ENCODE data around the gene UCN. TPM values are rescaled to one million over a fixed set of nuclear protein-coding genes. Genes with fewer than 3 reads are reported as not detected.
"Not testable (repeated sequence)": the region's sequence is repeated elsewhere in the genome, so short reads cannot be mapped to it uniquely, and the experiment has no call there.

Gene UCN, protein sequence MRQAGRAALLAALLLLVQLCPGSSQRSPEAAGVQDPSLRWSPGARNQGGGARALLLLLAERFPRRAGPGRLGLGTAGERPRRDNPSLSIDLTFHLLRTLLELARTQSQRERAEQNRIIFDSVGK
- 0.13 and 0.51 TPM in 2 replicates for total RNA-seq

DNA sequence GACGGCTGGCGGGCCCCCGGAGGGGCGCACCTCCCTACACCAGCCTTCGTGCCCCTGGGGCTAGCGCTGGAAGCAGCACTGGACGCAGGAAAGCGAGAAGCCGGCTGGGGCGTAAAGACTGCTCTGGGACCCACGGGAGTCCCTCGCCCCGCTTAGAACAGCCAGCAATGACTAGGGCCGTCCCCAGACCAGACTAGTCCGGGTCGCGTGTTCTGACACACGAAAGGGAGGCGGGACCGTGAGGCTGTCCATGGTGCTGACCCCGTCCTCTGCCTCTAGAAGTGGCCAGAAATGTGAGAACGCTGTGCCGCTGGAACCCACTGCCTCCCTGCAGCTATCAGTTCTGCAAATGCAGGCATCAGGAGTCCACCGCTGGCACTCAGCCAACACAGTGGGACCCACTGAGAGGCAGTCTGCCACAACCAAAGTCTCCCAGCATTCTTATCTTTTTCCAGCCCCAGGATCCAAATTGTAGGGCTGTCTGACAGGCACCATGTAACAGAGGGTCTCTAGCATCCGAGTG is at the start of gene UCN:
UCN (minus strand) TSS at position 87 of the 523 bp plus-strand sequence. CDS start 550 bp downstream, outside the sequence.
- DNase-seq (ENCODE audit: low read depth in 2 of 2), result peak in 1 of 2 donors; percentile 67

DNA sequence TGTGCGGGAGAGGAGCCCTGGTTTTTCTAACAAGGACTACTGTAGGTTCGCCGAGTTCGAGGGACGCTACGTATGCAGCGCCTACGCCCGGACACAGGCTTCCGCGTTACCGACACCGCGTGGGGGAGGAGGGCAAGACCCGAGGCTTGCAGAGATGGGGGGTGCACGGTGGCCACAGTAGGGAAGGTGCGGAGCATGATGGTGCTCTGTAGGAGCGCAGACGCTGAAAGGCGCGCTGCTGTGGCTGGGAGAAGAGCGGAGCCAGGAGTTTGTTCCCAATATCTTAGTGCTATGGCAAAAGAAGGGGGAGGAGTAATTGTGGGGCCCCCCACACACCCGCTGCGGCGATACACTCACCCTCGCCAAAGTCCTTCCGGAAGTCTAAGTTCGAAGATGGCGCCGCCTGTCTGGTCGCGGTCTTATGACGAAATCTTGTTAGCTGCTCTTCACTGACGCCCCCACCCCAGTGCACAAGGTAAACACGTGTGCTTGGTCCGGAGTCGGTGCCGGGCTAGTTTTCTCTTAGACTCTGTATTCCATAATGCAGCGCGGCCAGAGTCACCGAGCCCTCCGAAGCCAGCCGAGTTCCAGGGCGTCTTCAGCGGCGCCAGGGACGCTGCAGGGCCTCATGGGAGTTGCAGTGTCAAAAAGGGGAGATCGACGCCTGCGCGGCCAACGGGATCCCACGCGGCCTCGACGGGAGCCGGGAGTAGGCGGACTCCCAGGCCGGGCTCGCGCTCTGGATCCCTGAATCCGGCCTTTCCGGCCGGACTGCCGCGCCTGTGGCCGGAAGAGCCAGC is 48.3 kb upstream of the UCN start, which contains the start of gene GTF3C2:
GTF3C2 (minus strand) TSS at position 383 of the 800 bp plus-strand sequence. CDS start 13,210 bp downstream, outside the sequence.
- peak; percentile 93 to 98 for DNase-seq (ENCODE audit: low read depth in 2 of 2)

DNA sequence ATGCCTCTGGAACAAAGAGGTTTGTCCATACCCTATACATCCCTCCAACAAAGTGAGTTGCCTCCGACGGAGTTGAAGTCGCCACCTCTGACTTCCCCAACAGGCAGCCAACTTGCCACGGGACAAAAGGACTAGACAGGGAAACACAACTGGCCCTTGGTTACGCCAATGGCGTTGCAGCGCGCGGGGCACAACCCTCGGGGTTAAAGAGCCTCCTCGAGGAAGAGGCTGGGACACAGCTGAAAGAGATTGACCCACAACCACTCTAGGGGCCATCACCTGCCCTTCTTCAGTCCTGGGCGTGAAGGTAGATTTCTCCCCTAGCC is 47.8 kb upstream of the UCN start:
- DNase-seq (ENCODE audit: low read depth in 2 of 2), result peak; percentile 37 to 81

DNA sequence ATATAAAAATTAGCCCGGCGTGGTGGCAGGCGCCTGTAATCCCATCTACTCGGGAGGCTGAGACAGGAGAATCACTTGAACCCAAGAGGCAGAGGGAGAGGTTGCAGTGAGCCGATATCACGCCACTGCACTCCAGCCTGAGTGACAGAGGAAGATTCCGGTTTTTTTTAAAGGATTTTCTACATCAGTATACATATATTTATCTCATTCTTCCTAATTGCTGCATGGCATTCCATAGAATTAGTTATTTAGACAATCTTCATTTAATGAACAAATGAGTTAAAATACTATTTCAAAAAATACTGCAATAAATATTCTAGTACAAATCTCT is 46.3 kb upstream of the UCN start:
- no peak for DNase-seq (ENCODE audit: low read depth in 2 of 2)

DNA sequence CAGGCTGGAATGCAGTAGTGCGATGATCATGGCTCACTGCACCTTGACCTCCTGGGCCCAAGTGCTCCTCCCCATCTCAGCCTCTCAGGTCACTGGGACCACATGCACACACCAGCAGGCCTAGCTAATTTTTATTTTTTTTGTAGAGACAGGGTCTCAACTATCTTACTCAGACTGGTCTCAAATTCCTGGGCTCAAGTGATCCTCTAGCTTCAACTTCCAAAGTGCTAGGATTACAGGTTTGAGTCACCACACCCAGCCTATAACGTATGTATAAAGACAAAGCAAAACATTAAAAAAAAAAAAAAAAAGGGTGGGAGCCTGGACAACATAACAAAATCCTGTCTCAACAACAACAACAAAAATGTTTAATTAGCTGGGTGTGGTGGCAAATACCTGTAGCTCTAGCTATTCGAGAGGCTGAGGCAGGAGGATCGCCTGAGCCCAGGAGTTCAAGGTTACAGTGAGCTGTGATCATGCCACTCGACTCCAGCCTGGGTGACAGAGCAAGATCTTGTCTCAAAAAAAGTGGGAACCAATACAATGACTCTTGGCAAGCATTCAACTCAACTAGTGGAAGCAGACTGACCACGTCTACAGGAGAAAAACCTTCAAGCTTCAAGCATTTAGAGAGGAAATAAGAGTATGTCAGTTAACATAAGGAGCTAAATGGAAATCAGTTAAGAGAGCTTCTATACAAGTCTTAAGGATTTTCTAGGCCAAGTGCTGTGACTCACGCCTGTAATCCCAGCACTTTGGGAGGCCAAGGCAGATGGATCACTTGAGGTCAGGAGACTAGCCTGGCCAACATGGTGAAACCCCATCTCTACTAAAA is 45.7 kb upstream of the UCN start:
- no peak for DNase-seq (ENCODE audit: low read depth in 2 of 2)

DNA sequence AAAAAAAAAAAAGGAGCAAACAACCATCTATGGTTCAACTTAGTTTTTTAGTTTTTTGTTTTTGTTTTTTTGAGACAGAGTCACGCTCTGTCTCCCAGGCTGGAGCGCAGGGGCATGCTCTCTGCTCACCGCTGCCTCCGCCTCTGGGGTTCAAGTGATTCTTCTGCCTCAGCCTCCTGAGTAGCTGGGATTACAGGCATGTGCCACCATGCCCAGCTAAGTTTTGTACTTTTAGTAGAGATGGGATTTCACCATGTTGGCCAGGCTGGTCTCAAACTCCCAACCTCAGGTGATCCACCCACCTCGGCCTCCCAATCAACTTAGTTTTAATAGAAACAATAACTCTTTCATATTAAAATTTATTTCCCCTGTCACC is 45.1 kb upstream of the UCN start:
- not testable (repeated sequence) for DNase-seq (ENCODE audit: low read depth in 2 of 2)

DNA sequence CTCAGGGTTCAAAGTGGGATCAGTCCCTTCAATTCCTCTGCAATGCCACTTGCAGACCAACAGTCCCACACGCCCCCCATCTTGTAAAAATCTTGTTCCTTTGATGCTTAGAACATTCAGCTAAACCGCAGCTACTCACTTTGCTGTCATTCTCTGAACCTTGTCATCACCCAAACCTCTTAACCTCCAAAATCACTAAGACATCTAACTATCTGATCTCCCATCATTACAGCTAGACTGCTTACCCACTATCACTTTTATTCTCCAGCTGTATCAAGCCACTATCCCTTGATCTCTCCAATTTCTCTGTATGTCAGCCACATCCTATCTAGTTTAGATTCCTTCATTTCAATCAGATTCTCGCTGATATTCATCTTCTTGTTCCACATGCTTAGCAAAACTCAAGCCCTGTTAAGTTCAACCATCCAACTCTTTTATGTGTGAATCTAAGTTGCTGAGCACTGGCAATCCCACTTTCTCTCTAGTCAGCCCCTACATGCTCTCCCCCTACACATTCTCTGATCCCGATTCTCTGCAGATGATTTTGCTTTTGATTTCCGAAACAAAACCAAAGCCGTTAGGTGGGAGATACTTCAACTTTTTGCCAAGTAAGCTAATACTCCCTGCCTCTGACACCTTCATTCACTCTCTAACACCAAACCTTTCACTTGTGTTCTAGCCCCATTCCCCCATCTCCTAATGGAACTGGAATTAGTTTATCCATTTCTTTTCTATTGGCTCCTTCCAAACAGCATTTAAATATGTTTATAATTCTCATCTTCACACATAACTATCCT is 43.8 kb upstream of the UCN start:
- DNase-seq (ENCODE audit: low read depth in 2 of 2), result no peak

DNA sequence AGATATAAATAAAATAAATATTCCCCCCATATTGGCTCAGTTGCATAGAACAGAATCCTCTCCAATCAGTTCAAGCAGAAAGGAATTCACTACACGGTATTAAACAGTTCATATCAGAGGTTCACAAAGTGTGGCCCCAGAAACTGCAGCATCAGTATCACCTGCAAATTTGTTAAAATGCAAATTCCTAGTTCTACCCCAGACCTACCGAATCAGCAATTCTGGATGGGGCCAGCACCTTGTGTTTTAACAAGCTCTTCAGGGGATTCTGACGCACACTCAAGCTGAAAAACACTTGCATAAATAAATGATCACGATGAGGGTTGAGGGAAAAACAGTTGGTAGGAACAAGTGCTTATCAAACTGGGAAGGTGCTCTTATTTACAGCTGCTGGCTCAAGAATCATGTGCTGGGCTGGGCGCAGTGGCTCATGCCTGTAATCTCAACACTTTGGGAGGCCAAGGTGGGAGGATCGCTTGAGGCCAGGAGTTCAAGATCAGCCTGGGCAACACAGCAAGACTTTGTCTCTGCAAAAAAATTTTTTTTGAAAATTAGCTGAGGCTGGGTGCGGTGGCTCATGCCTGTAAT is 42.0 kb upstream of the UCN start:
- DNase-seq (ENCODE audit: low read depth in 2 of 2), result no peak

DNA sequence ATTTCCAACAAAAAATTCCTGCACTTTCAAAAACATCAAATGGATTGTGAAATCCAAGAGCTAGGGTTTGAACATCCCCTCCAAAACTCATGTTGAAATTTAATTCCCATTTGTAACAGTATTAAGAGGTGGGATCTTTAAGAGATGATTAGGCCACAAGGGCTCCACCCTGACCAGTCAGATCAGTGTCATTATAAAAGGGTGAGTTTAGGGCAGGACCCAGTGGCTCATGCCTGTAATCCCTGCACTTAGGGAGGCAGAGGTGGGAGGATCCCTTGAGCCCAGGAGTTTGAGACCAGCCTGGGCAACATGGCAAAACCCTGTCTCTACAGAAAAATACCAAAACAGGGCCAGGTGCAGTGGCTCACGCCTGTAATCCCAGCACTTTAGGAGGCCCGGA is 39.4 kb upstream of the UCN start:
- DNase-seq (ENCODE audit: low read depth in 2 of 2), result no peak

DNA sequence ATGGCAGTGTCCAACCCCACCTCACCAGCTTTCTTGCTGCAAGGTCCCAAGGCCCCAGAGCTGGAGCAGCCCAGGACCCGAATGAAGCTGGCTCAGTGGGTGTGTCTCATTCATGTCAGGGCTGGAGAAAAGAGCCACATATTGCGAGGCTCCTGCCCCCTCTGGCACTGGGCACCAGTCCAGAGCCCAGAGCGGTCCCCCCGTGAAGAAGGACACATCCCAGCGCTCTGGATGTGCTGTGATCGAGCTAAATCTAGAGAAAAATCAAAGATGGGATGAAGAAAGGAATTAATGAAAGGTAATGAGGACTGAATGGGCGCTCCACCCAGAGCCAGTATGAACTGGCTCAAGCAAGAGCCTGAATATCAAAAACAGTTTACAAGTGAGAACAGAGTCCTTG is 27.9 kb upstream of the UCN start:
- DNase-seq (ENCODE audit: low read depth in 2 of 2), result no peak

DNA sequence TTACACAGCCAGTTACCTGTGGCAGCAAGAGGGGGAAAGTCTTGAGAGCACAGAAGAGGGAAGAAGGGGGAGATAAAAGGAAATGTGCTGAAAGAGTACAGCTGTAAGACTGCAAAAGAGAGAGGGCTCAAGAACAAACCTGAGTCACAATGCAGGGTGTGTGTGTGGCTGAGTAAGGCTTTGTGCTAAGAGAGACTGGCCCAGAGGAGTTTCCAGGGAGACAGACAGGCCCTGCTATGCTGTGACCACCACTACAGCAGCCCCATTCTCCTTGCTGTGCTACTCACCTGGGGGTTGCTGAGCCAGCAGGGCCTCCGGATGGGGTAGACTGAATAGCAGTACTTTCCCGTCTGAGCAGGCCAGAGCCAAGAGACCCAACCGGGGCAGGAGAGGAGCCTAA is 27.1 kb upstream of the UCN start:
- no peak for DNase-seq (ENCODE audit: low read depth in 2 of 2)

DNA sequence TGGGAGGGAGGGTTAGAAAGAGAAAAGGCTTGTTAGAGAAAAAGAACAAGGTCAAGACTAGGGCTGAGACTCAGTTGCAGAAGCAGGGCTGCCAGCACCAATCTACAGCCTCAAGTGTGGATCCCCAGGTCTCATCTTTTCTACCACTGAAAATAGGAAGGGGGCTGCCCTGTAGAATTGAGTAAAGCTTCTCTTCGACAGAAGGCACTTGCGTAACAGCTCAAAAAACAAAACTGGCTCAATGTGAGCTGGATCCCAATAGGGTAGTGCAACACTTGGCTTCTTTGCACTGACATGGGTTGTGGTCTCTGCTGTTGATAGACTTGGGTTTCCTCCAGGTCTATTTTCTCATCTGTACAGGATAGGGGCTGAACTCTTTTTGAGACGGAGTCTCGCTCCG is 16.5 kb upstream of the UCN start:
- no peak for DNase-seq (ENCODE audit: low read depth in 2 of 2)

DNA sequence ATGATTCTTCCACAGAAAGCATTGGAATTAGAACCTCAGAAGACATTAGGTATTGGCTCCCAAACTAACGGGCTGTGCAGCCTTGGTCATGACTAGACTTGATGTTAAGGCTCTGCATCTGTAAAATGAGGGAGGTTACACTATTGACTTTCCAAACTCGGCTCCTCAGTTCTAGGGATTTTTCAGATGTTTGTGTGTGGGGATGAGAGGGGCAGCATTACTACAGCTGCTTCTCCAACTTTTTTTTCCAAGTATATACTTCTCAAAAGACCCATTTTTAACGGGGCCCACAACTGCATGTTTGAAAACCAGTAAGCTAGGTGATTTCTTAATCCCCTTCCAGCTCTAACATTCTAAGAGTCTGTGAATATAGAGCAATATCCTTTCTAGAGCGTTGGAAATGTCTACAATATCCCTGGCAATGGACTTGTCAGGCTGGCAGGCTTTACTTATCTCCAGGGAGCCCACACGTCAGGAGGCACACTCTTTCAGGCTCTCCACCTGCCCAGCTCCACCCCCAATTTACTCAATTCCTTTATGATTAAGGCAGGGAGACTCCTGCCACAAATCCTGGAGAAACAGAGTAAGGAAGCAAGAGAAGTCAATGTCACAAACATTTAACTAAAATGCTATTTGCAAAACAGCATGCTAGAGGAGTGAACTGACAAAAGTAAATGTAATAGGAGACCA is 15.5 kb upstream of the UCN start:
- DNase-seq (ENCODE audit: low read depth in 2 of 2), result no peak

DNA sequence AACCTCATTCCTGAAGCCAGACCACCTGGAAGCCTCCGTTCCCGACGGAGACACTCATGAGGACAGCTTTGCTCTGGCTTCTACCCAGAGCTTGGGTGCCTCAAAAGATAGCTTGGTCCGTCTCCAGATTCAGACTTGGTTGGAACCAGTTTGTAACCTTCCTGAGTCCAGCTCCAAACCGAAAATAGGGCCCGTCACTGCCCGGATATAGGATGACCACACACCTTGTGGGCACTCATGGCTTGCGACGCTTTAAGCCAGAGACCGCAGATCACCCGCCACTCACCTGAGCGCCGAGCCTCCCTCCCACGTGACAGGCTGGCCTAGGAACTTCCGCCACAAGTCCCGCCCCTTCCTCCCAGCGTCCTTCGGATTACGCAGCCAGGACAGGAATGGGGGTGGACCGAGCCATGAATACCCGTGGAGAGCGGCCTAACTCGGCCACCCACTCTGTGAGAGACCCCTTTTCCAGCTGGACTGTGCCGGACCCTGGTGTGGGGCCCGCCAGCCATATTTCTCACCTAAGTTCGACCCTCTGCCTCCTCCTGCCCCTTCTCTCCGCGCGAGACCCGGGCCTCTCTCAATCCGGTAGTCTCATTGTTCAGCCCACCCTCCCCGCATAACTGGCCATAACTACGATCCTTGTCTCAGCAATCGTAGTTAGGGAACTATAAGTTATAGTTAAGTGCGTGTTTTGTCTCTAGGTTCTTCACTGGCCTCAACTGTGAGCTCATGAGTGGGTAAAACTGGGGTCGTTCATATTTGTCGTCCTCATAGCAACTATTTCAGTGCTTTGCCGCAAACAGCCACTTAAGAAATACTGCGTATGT is 14.7 kb upstream of the UCN start, which contains the start of gene MPV17:
MPV17 (minus strand) TSS at position 332 of the 830 bp plus-strand sequence. CDS start 580 bp downstream, outside the sequence.
- peak; percentile 88 to 94 for DNase-seq (ENCODE audit: low read depth in 2 of 2)

DNA sequence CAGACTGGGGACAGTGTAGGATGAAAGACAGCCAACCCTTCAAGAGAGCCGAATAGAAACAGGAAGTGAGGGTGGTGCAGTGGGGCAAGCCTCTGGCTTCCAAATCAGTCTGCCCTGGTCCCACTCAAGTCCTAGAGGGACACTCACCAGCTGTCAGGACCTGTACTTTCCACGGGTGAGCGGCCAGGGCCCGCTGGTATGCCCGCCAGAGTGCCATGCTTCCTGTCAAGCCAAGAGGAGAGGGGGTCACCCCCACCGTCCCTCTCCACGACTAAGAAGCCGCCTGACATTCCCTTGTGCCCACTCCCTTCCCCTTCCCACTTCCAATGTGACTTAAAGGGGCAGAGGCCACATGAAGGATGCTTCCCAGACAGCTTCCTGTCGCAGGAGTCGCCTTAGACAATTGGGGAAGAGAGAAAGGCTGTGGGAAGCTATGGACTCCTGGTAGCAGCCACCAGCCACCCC is 14.1 kb upstream of the UCN start:
- DNase-seq (ENCODE audit: low read depth in 2 of 2), result peak in 1 of 2 donors; percentile 40

DNA sequence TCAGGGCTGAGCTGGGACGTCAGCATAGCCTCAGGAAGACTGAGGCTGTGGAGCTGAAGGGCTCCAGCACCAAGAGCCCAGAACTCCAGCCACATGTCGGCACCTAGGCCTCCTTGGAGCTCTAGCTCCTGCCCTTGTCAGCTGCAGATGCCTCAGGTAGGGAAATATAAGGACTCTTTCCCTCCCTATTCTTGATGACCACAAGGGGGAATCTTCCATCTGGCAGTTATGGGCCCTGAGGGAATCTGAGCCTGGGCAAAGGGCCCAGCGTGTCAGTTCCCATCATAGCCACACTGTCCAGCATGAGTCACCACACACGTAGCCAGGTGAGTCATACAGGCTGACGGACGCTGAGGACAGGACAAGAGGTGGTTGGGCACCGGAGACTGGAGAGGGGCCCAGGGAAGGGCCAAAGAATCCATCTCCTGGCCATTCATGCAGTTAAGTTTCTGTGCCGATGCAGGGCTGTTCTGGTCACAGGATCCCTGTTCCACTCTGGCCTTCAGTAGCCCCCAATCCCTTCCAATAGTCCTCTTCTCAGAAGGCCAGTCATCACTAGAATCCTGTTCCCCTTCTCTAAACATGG is 12.8 kb upstream of the UCN start:
- DNase-seq (ENCODE audit: low read depth in 2 of 2), result peak; percentile 97 to 98

DNA sequence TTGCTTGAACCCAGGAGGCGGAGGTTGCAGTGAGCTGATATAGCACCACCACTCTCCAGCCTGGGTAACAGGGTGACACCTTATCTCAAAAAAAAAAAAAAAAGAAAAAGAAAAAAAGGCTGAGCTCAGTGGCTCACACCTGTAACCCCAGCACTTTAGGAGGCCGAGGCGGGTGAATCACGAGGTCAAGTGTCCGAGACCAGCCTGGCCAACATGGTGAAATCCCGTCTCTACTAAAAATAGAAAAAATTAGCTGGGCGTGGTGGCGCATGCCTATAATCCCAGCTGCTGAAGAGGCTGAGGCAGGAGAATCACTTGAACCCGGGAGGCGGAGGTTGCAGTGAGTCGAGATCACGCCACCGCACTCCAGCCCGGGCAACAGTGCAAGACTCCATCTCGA is 11.6 kb upstream of the UCN start:
- DNase-seq (ENCODE audit: low read depth in 2 of 2), result not testable (repeated sequence)

DNA sequence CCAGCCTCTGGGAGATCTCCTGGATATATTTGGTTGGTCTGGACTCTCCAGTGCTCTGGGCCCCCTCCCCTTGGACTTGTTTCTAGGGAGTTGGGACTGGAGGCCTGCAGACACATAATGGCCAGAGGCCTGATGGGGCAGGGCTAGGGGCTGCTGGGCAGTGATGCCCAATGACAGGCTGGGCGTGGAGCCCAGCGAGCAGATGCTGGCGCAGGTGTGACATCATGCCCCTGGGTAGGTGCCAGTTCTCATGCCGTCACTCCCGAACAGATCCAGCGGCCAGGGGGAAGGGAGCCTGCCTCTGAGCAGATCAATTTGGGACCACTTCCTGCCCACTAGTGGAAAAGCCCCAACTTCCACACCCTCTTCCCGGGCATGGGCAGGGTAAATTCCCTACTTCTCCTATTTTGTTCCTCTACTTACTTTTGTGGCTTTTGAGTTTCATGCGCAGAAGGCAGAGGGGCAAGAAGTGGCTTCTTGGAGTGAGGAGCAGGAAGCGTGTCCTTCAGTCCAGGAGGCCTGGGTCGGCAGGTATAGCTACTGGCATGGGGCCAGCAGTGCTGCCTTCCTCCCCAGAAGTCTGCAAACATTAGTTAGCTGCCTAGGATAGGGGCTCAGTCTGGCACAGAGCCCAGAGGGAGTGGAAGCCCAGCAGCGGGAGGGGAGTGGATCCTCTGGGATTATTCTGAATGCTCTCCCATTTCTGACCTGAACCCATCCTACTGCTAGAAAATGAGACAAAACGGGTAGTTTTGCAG is 8.6 kb upstream of the UCN start:
- no peak for DNase-seq (ENCODE audit: low read depth in 2 of 2)

All from dermis microvascular lymphatic vessel endothelial cell (primary cell).